Stimulated activated CD8-positive, alpha-beta memory T cell treated with anti-CD3 and anti-CD28 coated beads, Interleukin-4, amount 100 ng/mL, for 1 hour (primary cell): ENCODE measurements around the gene TMC4.

ENCODE experiments used
- DNase-seq, 2 donors: peaks; one replicate each; pipeline ENCODE4 v3.0.0-alpha.2; 2020; ENCODE audit warnings: low read depth in 2 of 2, low spot score in 1 of 2

Gene TMC4

GRCh38 chr19:54133957-54134590 is 38.9 kb downstream of the TMC4 start:
- no peak for DNase-seq

DNA sequence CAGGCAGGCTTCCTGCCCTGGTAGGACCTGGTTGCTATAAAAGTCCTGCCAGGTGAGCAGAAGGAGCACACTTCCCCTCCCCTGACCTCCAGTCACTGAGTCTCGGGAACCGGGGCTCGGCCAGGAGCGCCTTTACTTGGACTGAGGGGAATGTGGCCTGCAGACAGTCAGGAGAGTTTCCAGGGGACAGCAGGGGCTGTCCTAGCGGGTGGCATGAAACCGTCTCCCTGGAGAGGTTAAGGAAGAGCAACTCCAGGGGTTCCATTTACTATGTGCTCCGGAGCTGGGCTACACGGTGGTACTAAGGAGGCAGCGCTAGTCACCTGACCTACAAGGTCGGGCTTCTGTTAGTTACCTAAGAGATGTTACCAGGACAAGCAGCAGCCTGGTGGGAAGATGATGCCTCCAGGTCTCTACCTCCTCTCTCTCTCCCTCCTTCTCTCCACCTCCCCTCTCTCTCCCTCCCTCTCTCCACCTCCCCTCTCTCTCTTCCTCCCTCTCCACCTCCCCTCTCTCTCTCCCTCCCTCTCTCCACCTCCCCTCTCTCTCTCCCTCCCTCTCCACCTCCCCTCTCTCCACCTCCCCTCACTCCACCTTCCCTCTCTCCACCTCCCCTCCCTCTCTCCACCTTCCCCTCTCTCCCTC is 39.5 kb downstream of the TMC4 start:
- no peak for DNase-seq

DNA sequence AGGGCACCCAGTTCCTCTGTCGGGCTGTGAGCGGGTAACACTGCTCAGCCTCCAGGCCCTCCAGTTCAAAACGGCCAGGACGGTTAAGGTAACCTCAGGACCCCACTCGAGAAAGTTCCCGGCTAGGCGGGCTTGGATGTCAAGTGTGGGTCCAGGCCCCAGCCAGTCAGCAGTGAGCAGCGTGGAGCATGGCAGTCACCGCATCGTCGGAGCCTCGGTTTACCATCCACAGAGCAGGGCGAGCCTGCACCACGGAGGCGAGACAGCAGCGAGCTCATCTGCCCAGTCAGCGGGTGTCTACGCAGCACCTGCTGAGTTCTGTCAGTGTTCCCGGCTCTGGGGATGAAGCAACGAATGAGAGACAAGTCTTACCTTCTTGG is 43.4 kb downstream of the TMC4 start:
- DNase-seq = no peak

DNA sequence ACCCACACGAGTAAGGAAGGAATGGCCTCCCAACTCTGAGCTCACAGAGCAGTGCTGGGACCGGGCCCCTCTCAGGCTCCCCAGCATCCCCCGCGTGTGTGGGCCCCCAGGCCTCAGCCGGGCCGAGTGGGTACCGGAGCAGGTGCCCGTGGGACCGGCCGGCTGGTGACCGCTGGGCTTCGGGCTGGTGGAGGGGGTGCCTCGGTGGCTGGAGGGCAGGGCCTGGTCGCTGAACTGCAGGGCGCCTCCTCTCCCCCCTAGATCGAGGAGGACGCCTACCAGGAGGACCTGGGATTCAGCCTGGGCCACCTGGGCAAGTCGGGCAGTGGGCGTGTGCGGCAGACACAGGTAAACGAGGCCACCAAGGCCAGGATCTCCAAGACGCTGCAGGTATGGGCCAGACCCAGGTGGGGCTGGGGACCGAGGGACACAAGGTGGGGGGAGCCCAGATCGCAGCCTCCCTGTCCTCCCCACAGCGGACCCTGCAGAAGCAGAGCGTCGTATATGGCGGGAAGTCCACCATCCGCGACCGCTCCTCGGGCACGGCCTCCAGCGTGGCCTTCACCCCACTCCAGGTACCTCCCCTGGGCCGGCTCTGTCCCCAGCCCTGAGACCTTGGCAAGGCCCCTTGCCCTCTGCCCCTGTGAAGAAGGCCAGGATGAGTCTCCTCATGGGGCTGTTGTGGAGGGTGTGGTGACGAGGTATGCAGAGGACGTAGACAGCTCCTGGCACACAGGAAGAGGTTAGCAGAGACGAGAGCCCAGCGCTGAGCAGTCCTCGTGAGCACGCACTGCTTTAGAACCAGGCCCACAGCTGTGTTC is 44.0 kb downstream of the TMC4 start:
- DNase-seq = no peak

- DNase-seq = no peak
Observed at GRCh38 chr19:54128441-54128725, 44.6 kb downstream of the TMC4 start.

GRCh38 chr19:54127688-54128440 is 45.1 kb downstream of the TMC4 start:
- no peak for DNase-seq

GRCh38 chr19:54125713-54126112 is 47.2 kb downstream of the TMC4 start:
- no peak for DNase-seq

- no peak for DNase-seq
Observed at GRCh38 chr19:54124393-54124792, 48.6 kb downstream of the TMC4 start.

DNA sequence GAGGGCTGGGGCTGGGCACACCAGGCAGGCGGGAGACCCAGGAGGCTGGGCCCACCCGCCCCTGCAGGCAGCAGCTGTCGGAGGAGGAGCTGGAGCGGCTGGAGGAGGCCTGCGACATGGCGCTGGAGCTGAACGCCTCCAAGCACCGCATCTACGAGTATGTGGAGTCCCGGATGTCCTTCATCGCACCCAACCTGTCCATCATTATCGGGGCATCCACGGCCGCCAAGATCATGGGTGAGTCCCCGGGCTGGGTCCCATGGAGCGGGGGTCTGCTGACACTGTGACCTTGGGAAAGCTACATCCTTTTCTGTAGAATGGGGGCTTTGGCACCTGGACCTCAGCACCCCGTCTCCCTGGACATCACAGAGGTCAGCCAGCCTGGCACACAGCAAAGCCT is 49.3 kb downstream of the TMC4 start:
- DNase-seq = no peak

DNA sequence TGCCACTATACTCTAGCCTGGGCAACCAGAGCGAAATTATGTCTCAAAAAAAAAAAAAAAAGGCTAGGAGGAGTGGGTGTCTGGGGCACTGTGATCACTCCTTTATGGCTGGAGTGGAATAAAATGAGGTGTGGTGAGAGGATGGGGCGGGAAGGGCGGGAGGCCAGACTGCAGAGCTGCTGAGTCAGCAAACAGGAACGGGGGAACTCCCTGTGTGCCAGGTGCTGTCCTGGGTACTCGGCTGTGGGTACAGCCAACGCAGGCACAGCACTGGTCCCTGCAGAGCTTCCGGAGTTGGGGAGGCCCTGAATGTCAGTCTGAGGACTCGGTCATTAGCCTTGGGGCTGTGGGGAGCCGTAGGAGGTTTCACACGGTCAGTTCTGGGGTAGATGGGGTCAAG is 51.7 kb downstream of the TMC4 start:
- DNase-seq = no peak

DNA sequence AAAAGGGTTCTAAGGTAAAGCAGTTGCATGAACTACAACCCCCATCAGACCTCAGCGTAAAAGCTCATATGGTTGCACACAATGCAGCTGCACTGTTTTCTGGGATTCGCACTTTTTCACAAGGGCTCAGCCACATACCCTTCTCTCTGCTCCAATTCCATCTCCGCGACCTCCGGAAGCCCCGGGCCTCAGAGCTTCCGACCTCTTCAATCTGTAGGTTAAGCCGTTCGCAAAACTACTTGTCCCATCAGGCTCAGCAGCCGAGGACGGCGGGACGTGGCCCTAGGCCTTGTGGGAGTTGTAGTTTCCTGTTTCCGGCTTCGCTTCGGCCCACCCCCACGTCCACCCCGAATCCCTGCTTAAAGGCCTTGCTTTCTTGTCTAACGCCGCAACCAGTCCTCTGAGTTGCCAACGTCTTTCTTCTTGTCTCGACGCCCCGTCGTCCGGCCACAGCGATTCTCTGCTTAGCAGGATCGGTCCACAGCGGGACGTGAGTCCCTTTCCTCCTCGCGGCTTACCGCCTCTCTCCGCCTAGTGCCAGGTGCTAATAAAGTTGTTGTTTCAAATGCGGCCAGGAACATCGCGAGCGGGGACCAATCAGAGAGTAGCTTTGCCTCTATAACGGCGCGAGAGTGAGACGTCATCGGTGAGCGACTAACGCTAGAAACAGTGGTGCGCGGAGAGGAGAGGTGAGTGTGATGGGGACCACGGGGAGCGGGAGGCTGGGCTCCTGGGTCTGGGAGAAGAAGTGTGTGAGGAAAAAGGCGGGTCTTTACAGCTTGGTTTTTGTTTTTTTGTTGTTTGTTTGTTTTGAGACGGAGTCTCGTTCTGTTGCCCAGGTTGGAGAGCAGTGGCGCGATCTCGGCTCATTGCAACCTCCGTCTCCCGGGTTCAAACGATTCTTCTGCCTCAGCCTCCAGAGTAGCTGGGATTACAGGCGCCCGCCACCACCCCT is 57.6 kb downstream of the TMC4 start, which contains the start of the genes PRPF31 and TFPT:
Gene PRPF31, plus strand, starts transcription at position 646 of the 955 bp plus-strand sequence. CDS start 2,525 bp downstream, outside the sequence.
Gene TFPT, minus strand, starts transcription at position 549 of the 955 bp plus-strand sequence. Its CDS starts 388 bp downstream, at position 161.
- peak; percentile 91 to 97 for DNase-seq

- DNase-seq = no peak
Observed at GRCh38 chr19:54114340-54115108, 58.4 kb downstream of the TMC4 start.
